H9 (cell line): ENCODE measurements around the gene IFNW1. TPM values are rescaled to one million over a fixed set of nuclear protein-coding genes. Genes with fewer than 3 reads are reported as not detected.

Experiments
- DNase-seq: peaks from one replicate; pipeline ENCODE4 v3.0.0-alpha.2; 2017
- H2AFZ ChIP-seq: one replicate; pipeline ENCODE4 v1.6.1; 2013; ENCODE audit warnings: mild to moderate bottlenecking, low read length, control low read depth, moderate library complexity
- H2AK5ac ChIP-seq: 2 replicates; pipeline ENCODE4 v1.6.1; 2013; ENCODE audit warnings: low read length, control low read depth, mixed read lengths; ENCODE audit not compliant: insufficient read length
- H2BK120ac ChIP-seq: one replicate; pipeline ENCODE4 v1.6.1; 2013; ENCODE audit warnings: low read depth, mild to moderate bottlenecking, low read length, control low read depth, inconsistent platforms; ENCODE audit not compliant: poor library complexity, severe bottlenecking
- H2BK12ac ChIP-seq: 2 replicates; pipeline ENCODE4 v1.6.1; 2013; ENCODE audit warnings: low read length, control low read depth, mixed read lengths, low read depth; ENCODE audit not compliant: insufficient read length
- H2BK15ac ChIP-seq: 2 replicates; pipeline ENCODE4 v1.6.1; 2013; ENCODE audit warnings: low read depth, low read length, control low read depth
- H2BK20ac ChIP-seq: one replicate; pipeline ENCODE4 v1.6.1; 2013; ENCODE audit warnings: low read depth, mild to moderate bottlenecking, low read length, control low read depth, inconsistent platforms; ENCODE audit not compliant: poor library complexity, severe bottlenecking
- H2BK5ac ChIP-seq: 2 replicates; pipeline ENCODE4 v1.6.1; 2013; ENCODE audit warnings: low read length, control low read depth, mixed read lengths; ENCODE audit not compliant: insufficient read length
- H3K14ac ChIP-seq: 2 replicates; pipeline ENCODE4 v1.6.1; 2013; ENCODE audit warnings: low read length, control low read depth; ENCODE audit not compliant: insufficient read depth
- H3K18ac ChIP-seq: 2 replicates; pipeline ENCODE4 v1.6.1; 2013; ENCODE audit warnings: low read depth, mild to moderate bottlenecking, mixed read lengths, low read length, control low read depth; ENCODE audit not compliant: insufficient read length
- H3K23ac ChIP-seq: 2 replicates; pipeline ENCODE4 v1.6.1; 2013; ENCODE audit warnings: low read length, control low read depth, mixed read lengths, low read depth; ENCODE audit not compliant: insufficient read length
- H3K23me2 ChIP-seq: 2 replicates; pipeline ENCODE4 v1.6.1; 2013; ENCODE audit warnings: low read depth, mild to moderate bottlenecking, mixed read lengths, low read length, control low read depth; ENCODE audit not compliant: insufficient read length, poor library complexity, severe bottlenecking
- H3K27ac ChIP-seq: 2 replicates; pipeline ENCODE4 v1.5.1; 2013; ENCODE audit warnings: low read length, control low read depth, mixed read lengths, low read depth; ENCODE audit not compliant: insufficient read length
- H3K27me3 ChIP-seq: 2 replicates; pipeline ENCODE4 v1.6.1; 2013; ENCODE audit warnings: low read length, control low read depth, inconsistent platforms; ENCODE audit not compliant: insufficient read depth
- H3K4ac ChIP-seq: 2 replicates; pipeline ENCODE4 v1.6.1; 2013; ENCODE audit warnings: low read depth, mild to moderate bottlenecking, control low read depth, inconsistent platforms, low read length, moderate library complexity
- H3K4me1 ChIP-seq: 2 replicates; pipeline ENCODE4 v1.6.1; 2013; ENCODE audit warnings: low read length, control low read depth, inconsistent platforms; ENCODE audit not compliant: insufficient read depth
- H3K4me2 ChIP-seq: 2 replicates; pipeline ENCODE4 v1.6.1; 2013; ENCODE audit warnings: low read length, control low read depth, mixed read lengths; ENCODE audit not compliant: insufficient read length, insufficient read depth
- H3K56ac ChIP-seq: 2 replicates; pipeline ENCODE4 v1.6.1; 2013; ENCODE audit warnings: low read depth, mild to moderate bottlenecking, mixed read lengths, low read length, control low read depth; ENCODE audit not compliant: insufficient read length
- H3K79me1 ChIP-seq: 2 replicates; pipeline ENCODE4 v1.6.1; 2013; ENCODE audit warnings: low read depth, mild to moderate bottlenecking, moderate library complexity, low read length, control low read depth, inconsistent platforms; ENCODE audit not compliant: insufficient read depth, poor library complexity, severe bottlenecking
- H3K79me2 ChIP-seq: 2 replicates; pipeline ENCODE4 v1.6.1; 2013; ENCODE audit warnings: low read length, control low read depth, inconsistent platforms; ENCODE audit not compliant: insufficient read depth
- H3K9ac ChIP-seq: 2 replicates; pipeline ENCODE4 v1.6.1; 2013; ENCODE audit warnings: low read length, control low read depth, mixed read lengths; ENCODE audit not compliant: insufficient read length; ENCODE audit errors: extremely low read depth
- H3K9me3 ChIP-seq: one replicate; pipeline ENCODE4 v1.6.1; 2013; ENCODE audit warnings: low read depth, low read length, inconsistent platforms; ENCODE audit not compliant: control insufficient read depth
- H3T11ph ChIP-seq: one replicate; pipeline ENCODE4 v1.6.1; 2013; ENCODE audit warnings: mild to moderate bottlenecking, low read length, control low read depth, inconsistent platforms
- H4K20me1 ChIP-seq: one replicate; pipeline ENCODE4 v1.6.1; 2013; ENCODE audit not compliant: control insufficient read depth, insufficient read length, insufficient read depth
- H4K5ac ChIP-seq: 2 replicates; pipeline ENCODE4 v1.6.1; 2013; ENCODE audit warnings: low read depth, mild to moderate bottlenecking, mixed read lengths, low read length, control low read depth; ENCODE audit not compliant: insufficient read length
- H4K8ac ChIP-seq: replicated peaks from 2 replicates; pipeline ENCODE4 v1.6.1; 2013; ENCODE audit warnings: low read length, control low read depth, mixed read lengths, low read depth; ENCODE audit not compliant: insufficient read length
- H4K91ac ChIP-seq: 2 replicates; pipeline ENCODE4 v1.6.1; 2013; ENCODE audit warnings: low read depth, mild to moderate bottlenecking, moderate library complexity, mixed read lengths, low read length, control low read depth; ENCODE audit not compliant: insufficient read length
- H3K27ac Mint-ChIP-seq, 3 experiments: 2 replicates in 2 of 3; 3 replicates in 1 of 3; pipeline ENCODE4 v1.8.0; 2020 to 2021; ENCODE audit warnings: mixed read lengths in 3 of 3, mild to moderate bottlenecking in 1 of 3, moderate library complexity in 1 of 3
- H3K27me3 Mint-ChIP-seq: 2 replicates; pipeline ENCODE4 v1.8.0; 2021; ENCODE audit warnings: low read depth, mild to moderate bottlenecking, moderate library complexity, mixed read lengths
- H3K36me3 Mint-ChIP-seq, 3 experiments: 2 replicates in 2 of 3; 3 replicates in 1 of 3; pipeline ENCODE4 v1.8.0; 2020 to 2021; ENCODE audit warnings: low read depth in 3 of 3, mixed read lengths in 3 of 3; ENCODE audit not compliant: insufficient read depth in 1 of 3
- H3K4me1 Mint-ChIP-seq, 2 experiments: 2 replicates each; pipeline ENCODE4 v1.8.0; 2020; ENCODE audit warnings: mixed read lengths in 2 of 2
- H3K4me3 Mint-ChIP-seq, 2 experiments: 2 replicates in 1 of 2; 3 replicates in 1 of 2; pipeline ENCODE4 v1.8.0; 2020 to 2021; ENCODE audit warnings: mild to moderate bottlenecking in 2 of 2, mixed read lengths in 2 of 2, moderate library complexity in 1 of 2
- H3K9me3 Mint-ChIP-seq, 2 experiments: 2 replicates in 1 of 2; 3 replicates in 1 of 2; pipeline ENCODE4 v1.8.0; 2020; ENCODE audit warnings: mild to moderate bottlenecking in 2 of 2, mixed read lengths in 2 of 2, moderate library complexity in 1 of 2
- WGBS: extraction: QIAGEN DNeasy Blood & Tissue Kit; methylation state at CpG from one replicate; pipeline ENCODE4 v1.1.7; 2013; ENCODE audit warnings: missing lambda C conversion rate, low lambda C conversion rate, mixed read lengths; ENCODE audit not compliant: insufficient read length; ENCODE audit errors: extremely low coverage; 5-methylcytosine and 5-hydroxymethylcytosine counted together
- total RNA-seq: library from RNA; stranded (reverse); gene quantifications from 2 replicates; pipeline ENCODE4 v1.2.1, GENCODE V29; 2021
- TF ChIP-seq, protein P1 (sequence below): fragments of 200-600 bp; sonication (generic); conservative IDR thresholded peaks from 3 replicates; pipeline ENCODE4 v1.8.0; 2021; ENCODE audit warnings: antibody characterized with exemption, mild to moderate bottlenecking

The IFNW1 gene
- total RNA-seq, 1 experiment from 2014 or later = not detected

DNA sequence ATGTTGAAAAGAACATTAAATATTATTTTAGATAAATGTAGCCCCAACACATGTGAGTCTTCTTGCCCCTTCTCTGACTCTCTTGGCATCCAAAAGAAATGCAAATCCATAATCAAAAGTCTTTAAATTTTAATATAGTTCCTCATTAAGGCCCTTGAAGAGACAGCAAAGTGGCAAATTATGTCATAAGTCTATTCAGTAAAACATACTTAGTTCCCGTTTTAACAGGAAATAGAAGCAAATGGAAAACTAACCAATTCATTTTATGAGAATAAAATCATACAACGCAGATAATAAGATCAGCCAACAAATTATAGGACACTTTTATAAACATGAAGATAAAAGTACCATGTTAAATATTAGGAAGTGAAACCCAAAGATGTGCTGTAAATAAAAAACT lies 43.8 kb downstream of the IFNW1 start:
- Histone ChIP-seq H3K14ac (no peak overlapping the region), H4K5ac (no peak overlapping the region), H4K8ac (no peak overlapping the region), H3K27me3 (no peaks in the 10 kb centered on the region), H3K4me1 (no peaks in the 10 kb centered on the region), H3K9ac (no peak overlapping the region), H3K9me3 (no peaks in the 10 kb centered on the region), H2BK12ac (no peak overlapping the region), H3K56ac (no peak overlapping the region), H2BK120ac (no peak overlapping the region), H3T11ph (no peak overlapping the region), H3K23ac (no peak overlapping the region), H3K79me2 (no peaks in the 10 kb centered on the region), H2BK5ac (no peak overlapping the region), H3K27ac (no peak overlapping the region), H3K18ac (no peak overlapping the region), H2BK20ac (no peak overlapping the region), H2AK5ac (no peak overlapping the region), H2AFZ (no peak overlapping the region), H2BK15ac (no peak overlapping the region), H3K4ac (no peak overlapping the region), H3K23me2 (no peaks in the 10 kb centered on the region), H4K91ac (no peak overlapping the region), H3K4me2 (no peak overlapping the region), H3K79me1 (no peaks in the 10 kb centered on the region), H4K20me1 (no peaks in the 10 kb centered on the region)
- H3K4me3 Mint-ChIP-seq = no peak overlapping the region
- TF ChIP-seq, protein P1, sequence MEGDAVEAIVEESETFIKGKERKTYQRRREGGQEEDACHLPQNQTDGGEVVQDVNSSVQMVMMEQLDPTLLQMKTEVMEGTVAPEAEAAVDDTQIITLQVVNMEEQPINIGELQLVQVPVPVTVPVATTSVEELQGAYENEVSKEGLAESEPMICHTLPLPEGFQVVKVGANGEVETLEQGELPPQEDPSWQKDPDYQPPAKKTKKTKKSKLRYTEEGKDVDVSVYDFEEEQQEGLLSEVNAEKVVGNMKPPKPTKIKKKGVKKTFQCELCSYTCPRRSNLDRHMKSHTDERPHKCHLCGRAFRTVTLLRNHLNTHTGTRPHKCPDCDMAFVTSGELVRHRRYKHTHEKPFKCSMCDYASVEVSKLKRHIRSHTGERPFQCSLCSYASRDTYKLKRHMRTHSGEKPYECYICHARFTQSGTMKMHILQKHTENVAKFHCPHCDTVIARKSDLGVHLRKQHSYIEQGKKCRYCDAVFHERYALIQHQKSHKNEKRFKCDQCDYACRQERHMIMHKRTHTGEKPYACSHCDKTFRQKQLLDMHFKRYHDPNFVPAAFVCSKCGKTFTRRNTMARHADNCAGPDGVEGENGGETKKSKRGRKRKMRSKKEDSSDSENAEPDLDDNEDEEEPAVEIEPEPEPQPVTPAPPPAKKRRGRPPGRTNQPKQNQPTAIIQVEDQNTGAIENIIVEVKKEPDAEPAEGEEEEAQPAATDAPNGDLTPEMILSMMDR = no peak
- no peaks in the 10 kb centered on the region for H3K36me3 Mint-ChIP-seq
- H3K4me1 Mint-ChIP-seq = 0 out of 4 replicates have a peak, but pooled peaks cover 0 to 6% of the 10 kb centered on the region in 2 experiments
- no peak overlapping the region for H3K27ac Mint-ChIP-seq
- no peaks in the 10 kb centered on the region; the same call in 1 of the 2 replicates for H3K27me3 Mint-ChIP-seq
- DNase-seq = no peak
- no peaks in the 10 kb centered on the region for H3K9me3 Mint-ChIP-seq
- WGBS = no CpG with 5 or more reads among the region's 2 CpGs
